Stomach (tissue), 9 donors: ENCODE results near the gene PVR. TPM values are rescaled to one million over a fixed set of nuclear protein-coding genes. Genes with fewer than 3 reads are reported as not detected.
A peak's percentile ranks its signal among the peaks of the same experiment; 100 is the strongest.
"Not testable (repeated sequence)": the region's sequence is repeated elsewhere in the genome, so short reads cannot be mapped to it uniquely, and the experiment has no call there.

Experiments
- DNase-seq, 2 donors: peaks; one replicate each; pipeline versions ENCODE4 v3.0.0 to v3.0.0-alpha.2; 2013 to 2019
- H3K27ac ChIP-seq, 5 donors: fragments of 200-600 bp in 4 of 5; sonication (generic) in 4 of 5; one replicate each; pipeline ENCODE4 v1.5.1; 2013 to 2019; ENCODE audit warnings: mild to moderate bottlenecking in 1 of 5, moderate library complexity in 1 of 5
- H3K27me3 ChIP-seq, 3 donors: fragments of 200-600 bp; sonication (generic); one replicate each; pipeline ENCODE4 v1.5.1; 2017 to 2019; ENCODE audit warnings: mixed run types in 1 of 3
- H3K36me3 ChIP-seq, 4 donors: fragments of 200-600 bp; sonication (generic); 1 replicate in 3 of 4; 2 replicates in 1 of 4; pipeline ENCODE4 v1.5.1; 2016 to 2019
- H3K4me1 ChIP-seq, 4 donors: fragments of 200-600 bp; sonication (generic); one replicate each; pipeline ENCODE4 v1.5.1; 2016 to 2019
- H3K4me3 ChIP-seq, 4 donors: fragments of 200-600 bp; sonication (generic) in 3 of 4; one replicate each; pipeline ENCODE4 v1.5.1; 2016 to 2019; ENCODE audit warnings: mild to moderate bottlenecking in 1 of 4
- H3K9me3 ChIP-seq, 4 donors: fragments of 200-600 bp; sonication (generic); one replicate each; pipeline ENCODE4 v1.5.1; 2016 to 2019
- EP300 ChIP-seq: sonication (generic); formaldehyde crosslinking; IDR thresholded peaks from one replicate; pipeline ENCODE4 v1.6.1; 2017; ENCODE audit warnings: antibody characterized with exemption
- POLR2A ChIP-seq, 4 donors: fragments of 450-650 bp; IDR thresholded peaks; one replicate each; pipeline ENCODE4 v1.6.1; 2016; ENCODE audit warnings: antibody characterized with exemption in 4 of 4, control low read depth in 2 of 4, mild to moderate bottlenecking in 1 of 4, moderate library complexity in 1 of 4
- POLR2AphosphoS5 ChIP-seq, 3 donors: sonication (generic); formaldehyde crosslinking; IDR thresholded peaks; one replicate each; pipeline ENCODE4 v1.6.1; 2016; ENCODE audit warnings: antibody characterized with exemption in 3 of 3
- WGBS, 5 donors: extraction: QIAGEN DNeasy Blood & Tissue Kit in 3 of 5; methylation state at CpG; one replicate each; pipeline versions ENCODE4 v1.1.5 to v1.1.7; 2013 to 2018; 5-methylcytosine and 5-hydroxymethylcytosine counted together
- intact Hi-C: fragments of 100-400 bp; cut with DNase I; formaldehyde crosslinking; loops from one replicate; pipeline ENCODE4 v1.15.1; 2023; ENCODE audit warnings: low total_unique reads
- polyA plus RNA-seq, 3 donors: library from polyadenylated mRNA; stranded (reverse); fragments of 200-250 nt; gene quantifications; one replicate each; pipeline ENCODE4 v1.2.3, GENCODE V29; 2013
- total RNA-seq, 5 donors: library from RNA; depleted of rRNA; stranded (reverse); fragments of >200 nt; gene quantifications; one replicate each; pipeline versions ENCODE4 v1.1.0 to v1.2.3, GENCODE V29; 2014 to 2016
- TF ChIP-seq, protein P1 (sequence below), 7 experiments: fragments of 450-650 bp in 4 of 7; fragments of 200-600 bp in 3 of 7; sonication (generic) in 3 of 7; IDR thresholded peaks; one replicate each; pipeline ENCODE4 v1.5.1; 2016 to 2019; ENCODE audit warnings: antibody characterized with exemption in 7 of 7, control low read depth in 2 of 7, mild to moderate bottlenecking in 1 of 7
- donor health status: healthy with polysubstance abuse.
- donor health status: Bipolar disorder and iron deficiency.
- donor health status: healthy.

Gene PVR
- total and polyA plus RNA-seq, 8 donors = 4.9 to 80.8 (median 33.7) TPM

DNA sequence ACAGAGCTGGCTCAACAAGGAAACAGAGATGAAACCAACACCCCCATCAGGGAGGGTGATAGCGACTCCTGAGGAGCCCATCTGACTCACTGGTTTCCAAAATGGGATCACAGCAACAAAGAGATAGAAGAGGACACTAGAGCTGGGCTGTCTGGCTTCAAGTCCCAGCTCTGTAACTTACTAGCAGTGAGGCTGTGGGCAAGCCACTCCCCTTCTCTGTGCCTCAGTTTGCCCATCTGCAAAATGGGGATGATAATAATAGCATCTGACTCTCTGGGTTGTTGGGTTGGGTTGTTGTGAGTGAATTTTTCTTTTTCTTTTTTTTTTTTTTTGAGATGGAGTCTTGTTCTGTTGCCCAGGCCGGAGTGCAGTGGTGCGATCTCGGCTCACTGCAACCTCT lies 16.1 kb upstream of the PVR start:
- no peaks in the 10 kb centered on the region for H3K4me1 ChIP-seq
- TF ChIP-seq POLR2A (IDR thresholded peaks at IDR 0.05) (no peak), POLR2AphosphoS5 (IDR thresholded peaks at IDR 0.05) (no peak), EP300 (no peak)
- TF ChIP-seq, protein P1, sequence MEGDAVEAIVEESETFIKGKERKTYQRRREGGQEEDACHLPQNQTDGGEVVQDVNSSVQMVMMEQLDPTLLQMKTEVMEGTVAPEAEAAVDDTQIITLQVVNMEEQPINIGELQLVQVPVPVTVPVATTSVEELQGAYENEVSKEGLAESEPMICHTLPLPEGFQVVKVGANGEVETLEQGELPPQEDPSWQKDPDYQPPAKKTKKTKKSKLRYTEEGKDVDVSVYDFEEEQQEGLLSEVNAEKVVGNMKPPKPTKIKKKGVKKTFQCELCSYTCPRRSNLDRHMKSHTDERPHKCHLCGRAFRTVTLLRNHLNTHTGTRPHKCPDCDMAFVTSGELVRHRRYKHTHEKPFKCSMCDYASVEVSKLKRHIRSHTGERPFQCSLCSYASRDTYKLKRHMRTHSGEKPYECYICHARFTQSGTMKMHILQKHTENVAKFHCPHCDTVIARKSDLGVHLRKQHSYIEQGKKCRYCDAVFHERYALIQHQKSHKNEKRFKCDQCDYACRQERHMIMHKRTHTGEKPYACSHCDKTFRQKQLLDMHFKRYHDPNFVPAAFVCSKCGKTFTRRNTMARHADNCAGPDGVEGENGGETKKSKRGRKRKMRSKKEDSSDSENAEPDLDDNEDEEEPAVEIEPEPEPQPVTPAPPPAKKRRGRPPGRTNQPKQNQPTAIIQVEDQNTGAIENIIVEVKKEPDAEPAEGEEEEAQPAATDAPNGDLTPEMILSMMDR (IDR thresholded peaks at IDR 0.05) = no peak
- intact Hi-C loops = no loop called here
- H3K9me3 ChIP-seq = no peaks in the 10 kb centered on the region
- H3K36me3 ChIP-seq = no peaks in the 10 kb centered on the region
- peaks cover 0 to 6% (median 0%) of the 10 kb centered on the region in 3 donors for H3K27me3 ChIP-seq
- no peak for DNase-seq
- WGBS, 5 donors = 89 to 100% (median 97%) methylated on average over 4 of the region's 4 CpGs
- H3K4me3 ChIP-seq = no peak overlapping the region
- H3K27ac ChIP-seq = no peak overlapping the region

DNA sequence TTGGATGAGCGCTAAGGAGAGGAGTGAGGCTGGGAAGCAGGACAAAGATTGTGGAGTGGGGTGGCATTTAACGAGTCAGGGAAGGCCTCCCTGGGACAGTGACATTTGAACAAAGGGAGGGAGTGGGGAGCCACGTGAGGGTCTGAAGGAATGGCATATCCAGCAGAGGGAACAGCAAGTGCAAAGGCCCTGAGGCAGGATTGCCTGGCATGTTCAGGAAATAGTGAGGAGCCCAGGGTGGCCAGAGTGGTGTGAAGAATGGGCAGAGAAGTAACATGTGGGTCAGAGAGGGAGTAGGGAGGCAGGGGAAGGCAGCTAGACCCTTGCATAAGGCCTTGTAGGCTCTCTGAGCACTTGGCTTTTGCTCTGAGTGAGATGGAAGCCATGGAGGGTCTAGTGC lies 14.9 kb upstream of the PVR start:
- H3K9me3 ChIP-seq = no peaks in the 10 kb centered on the region
- TF ChIP-seq, protein P1 (IDR thresholded peaks at IDR 0.05) = no peak
- TF ChIP-seq EP300 (no peak), POLR2A (IDR thresholded peaks at IDR 0.05) (no peak), POLR2AphosphoS5 (IDR thresholded peaks at IDR 0.05) (no peak)
- intact Hi-C loops = no loop called here
- no peak for DNase-seq
- H3K4me3 ChIP-seq = no peak overlapping the region
- WGBS, 5 donors = 77 to 91% (median 83%) methylated on average over 3 of the region's 3 CpGs
- peaks cover 0 to 4% (median 0%) of the 10 kb centered on the region in 4 donors for H3K4me1 ChIP-seq
- H3K27me3 ChIP-seq = peaks cover 0 to 6% (median 0%) of the 10 kb centered on the region in 3 donors
- H3K27ac ChIP-seq = no peak overlapping the region
- no peaks in the 10 kb centered on the region for H3K36me3 ChIP-seq

DNA sequence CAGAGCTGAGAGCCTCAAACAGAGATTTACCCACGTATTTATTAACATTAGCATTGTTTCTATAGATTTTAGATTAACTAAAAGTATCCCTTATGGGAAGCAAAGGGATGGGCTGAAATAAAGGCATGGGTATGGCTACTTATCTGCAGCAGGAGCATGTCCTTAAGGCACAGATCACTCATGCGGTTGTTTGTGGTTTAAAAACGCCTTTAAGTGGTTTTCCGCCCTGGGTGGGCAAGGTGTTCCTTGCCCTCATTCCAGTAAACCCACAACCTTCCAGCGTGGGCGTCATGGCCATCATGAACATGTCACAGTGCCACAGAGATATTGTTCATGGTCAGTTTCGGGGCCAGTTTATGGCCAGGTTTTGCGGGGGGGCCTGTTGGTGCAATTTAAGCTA lies 12.1 kb upstream of the PVR start:
- H3K27me3 ChIP-seq, H3K36me3 ChIP-seq, H3K9me3 ChIP-seq, H3K27ac ChIP-seq, intact Hi-C loops, DNase-seq, H3K4me3 ChIP-seq: not testable (repeated sequence)
- 80 to 89% (median 84%) methylated on average over 8 of the region's 8 CpGs for WGBS, 5 donors
- H3K4me1 ChIP-seq = peaks cover 0 to 12% (median 7%) of the 10 kb centered on the region in 4 donors

DNA sequence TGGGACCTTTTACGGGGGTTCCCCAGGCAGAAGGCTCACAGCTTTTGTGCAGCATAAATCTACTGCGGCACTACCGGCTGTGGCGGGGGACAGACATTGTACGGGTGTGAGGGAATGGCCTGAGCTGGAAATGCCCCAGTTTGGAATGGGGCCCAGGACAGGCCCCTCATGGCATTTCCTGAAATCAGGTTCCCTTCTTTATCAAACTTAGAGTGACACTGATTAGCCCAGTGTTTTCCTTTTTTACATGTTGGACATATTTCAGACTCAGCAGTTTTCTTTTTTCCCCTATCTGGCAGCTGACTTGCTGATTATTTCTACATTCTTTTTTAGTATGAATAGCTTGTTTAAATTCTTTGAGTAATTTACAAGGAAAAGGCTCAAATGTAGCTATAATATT lies 9.7 kb upstream of the PVR start:
- Histone ChIP-seq H3K27ac (peak overlapping the region; percentile 53 to 77 (median 62)), H3K4me1 (peaks cover 0 to 15% (median 8%) of the 10 kb centered on the region in 4 donors), H3K4me3 (peak overlapping the region in 3 of 4 donors; percentile 8 to 33 (median 17))
- intact Hi-C loops, H3K9me3 ChIP-seq, H3K27me3 ChIP-seq, H3K36me3 ChIP-seq: not testable (repeated sequence)
- WGBS, 5 donors = 9 to 25% (median 13%) methylated on average over 5 of the region's 5 CpGs
- DNase-seq = peak; percentile 25 to 57

GRCh38 chr19:44634785-44635184 lies 8.9 kb upstream of the PVR start:
- Histone ChIP-seq H3K4me3 (no peak overlapping the region), H3K4me1 (peaks cover 0 to 15% (median 8%) of the 10 kb centered on the region in 4 donors), H3K36me3 (no peaks in the 10 kb centered on the region), H3K27ac (peak overlapping the region in 4 of 5 donors; percentile 53 to 71 (median 61)), H3K27me3 (peaks cover 0 to 6% (median 0%) of the 10 kb centered on the region in 3 donors), H3K9me3 (no peaks in the 10 kb centered on the region)
- WGBS, 5 donors = 93 to 98% (median 93%) methylated on average over 2 of the region's 2 CpGs
- intact Hi-C loops = no loop called here
- TF ChIP-seq, protein P1 (IDR thresholded peaks at IDR 0.05) = no peak
- TF ChIP-seq POLR2A (IDR thresholded peaks at IDR 0.05) (no peak), POLR2AphosphoS5 (IDR thresholded peaks at IDR 0.05) (no peak), EP300 (no peak)
- DNase-seq = no peak
